Measurements from ENCODE around the gene FAM20C.

FAM20C gene

GRCh38 chr7:188727-189500, 3.5 kb upstream of the FAM20C start:
- DNase-seq (ENCODE audit: insufficient read length, low spot score) (no peak), FAIRE-seq (no peak)

- DNase-seq (ENCODE audit: insufficient read length, low spot score) (no peak), FAIRE-seq (no peak)
Observed at GRCh38 chr7:189719-190118, 2.7 kb upstream of the FAM20C start.

- DNase-seq (ENCODE audit: insufficient read length, low spot score) (no peak), FAIRE-seq (no peak)
Observed at GRCh38 chr7:190196-190595, 2.2 kb upstream of the FAM20C start.

- DNase-seq (ENCODE audit: insufficient read length, low spot score): no peak
- no peak for FAIRE-seq
Observed at GRCh38 chr7:191105-191980, 1.0 kb upstream of the FAM20C start.

- DNase-seq (ENCODE audit: insufficient read length, low spot score) (no peak), FAIRE-seq (no peak)
Observed at GRCh38 chr7:192701-193480, 520 bp downstream of the FAM20C start.

GRCh38 chr7:193481-194251, 1.3 kb downstream of the FAM20C start:
- FAIRE-seq (no peak), DNase-seq (ENCODE audit: insufficient read length, low spot score) (no peak)

- no peak for FAIRE-seq
- no peak for DNase-seq (ENCODE audit: insufficient read length, low spot score)
Observed at GRCh38 chr7:194252-195009, 2.1 kb downstream of the FAM20C start.

- FAIRE-seq (no peak), DNase-seq (ENCODE audit: insufficient read length, low spot score) (no peak)
Observed at GRCh38 chr7:195010-195829, 2.8 kb downstream of the FAM20C start.

- FAIRE-seq (no peak), DNase-seq (ENCODE audit: insufficient read length, low spot score) (no peak)
Observed at GRCh38 chr7:195830-196128, 3.4 kb downstream of the FAM20C start.

GRCh38 chr7:196283-196682, 3.9 kb downstream of the FAM20C start:
- no peak for FAIRE-seq
- DNase-seq (ENCODE audit: insufficient read length, low spot score): no peak

GRCh38 chr7:196778-197321, 4.5 kb downstream of the FAM20C start:
- FAIRE-seq (no peak), DNase-seq (ENCODE audit: insufficient read length, low spot score) (no peak)

- DNase-seq (ENCODE audit: insufficient read length, low spot score): no peak
- FAIRE-seq: no peak
Observed at GRCh38 chr7:197413-198335, 5.3 kb downstream of the FAM20C start.

- FAIRE-seq (no peak), DNase-seq (ENCODE audit: insufficient read length, low spot score) (no peak)
Observed at GRCh38 chr7:199483-200249, 7.3 kb downstream of the FAM20C start.

GRCh38 chr7:200290-200689, 7.9 kb downstream of the FAM20C start:
- no peak for DNase-seq (ENCODE audit: insufficient read length, low spot score)
- no peak for FAIRE-seq

GRCh38 chr7:200704-201103, 8.3 kb downstream of the FAM20C start:
- no peak for DNase-seq (ENCODE audit: insufficient read length, low spot score)
- FAIRE-seq: no peak

GRCh38 chr7:204326-204725, 12.0 kb downstream of the FAM20C start:
- DNase-seq (ENCODE audit: insufficient read length, low spot score) (no peak), FAIRE-seq (no peak)
